Testis (tissue), 5 donors: Measurements from ENCODE around the gene LRRC10. TPM values are rescaled to one million over a fixed set of nuclear protein-coding genes. Genes with fewer than 3 reads are reported as not detected.

Experiments
- DNase-seq: peaks from one replicate; pipeline ENCODE4 v3.0.0-alpha.2; 2019
- H3K27ac ChIP-seq, 2 donors: fragments of 200-600 bp; sonication (generic); one replicate each; pipeline ENCODE4 v1.5.1; 2019
- H3K27me3 ChIP-seq: fragments of 200-600 bp; sonication (generic); one replicate; pipeline ENCODE4 v1.5.1; 2019
- H3K36me3 ChIP-seq: fragments of 200-600 bp; sonication (generic); one replicate; pipeline ENCODE4 v1.5.1; 2017; ENCODE audit warnings: low read depth; ENCODE audit errors: missing control alignments
- H3K4me1 ChIP-seq: fragments of 200-600 bp; sonication (generic); one replicate; pipeline ENCODE4 v1.5.1; 2019
- H3K4me3 ChIP-seq, 2 donors: fragments of 200-600 bp; sonication (generic); one replicate each; pipeline ENCODE4 v1.5.1; 2017 to 2019
- H3K9me3 ChIP-seq: fragments of 200-600 bp; sonication (generic); one replicate; pipeline ENCODE4 v1.5.1; 2017
- CTCF ChIP-seq, 3 experiments: fragments of 450-650 bp in 2 of 3; fragments of 200-600 bp in 1 of 3; sonication (generic) in 1 of 3; IDR thresholded peaks; one replicate each; pipeline ENCODE4 v1.5.1; 2016 to 2019; ENCODE audit warnings: antibody characterized with exemption in 3 of 3, mild to moderate bottlenecking in 2 of 3, moderate library complexity in 1 of 3
- POLR2A ChIP-seq: fragments of 450-650 bp; IDR thresholded peaks from one replicate; pipeline ENCODE4 v1.6.1; 2017; ENCODE audit warnings: antibody characterized with exemption, mild to moderate bottlenecking, moderate library complexity
- WGBS, 2 donors: methylation state at CpG; one replicate each; pipeline ENCODE4 v1.1.5; 2018; 5-methylcytosine and 5-hydroxymethylcytosine counted together
- intact Hi-C: fragments of 100-400 bp; cut with DNase I; formaldehyde crosslinking; loops from one replicate; pipeline ENCODE4 v1.15.1; 2023; ENCODE audit warnings: low total_unique reads
- long read RNA-seq, 2 donors: transcript quantifications; one replicate each; lab custom pipeline, GENCODE V29; 2026
- polyA plus RNA-seq: library from polyadenylated mRNA; stranded (reverse); fragments of 350-450 nt; fragmentation: Illumina TruSeq; extraction: RNeasy Lipid Tissue Mini Kit (QIAGEN cat#74804); gene quantifications from one replicate; pipeline ENCODE4 v1.2.3, GENCODE V29; 2014; ENCODE audit warnings: low read depth, low replicate concordance; ENCODE audit not compliant: insufficient read depth
- total RNA-seq, 2 donors: library from RNA; depleted of rRNA; stranded (reverse); fragments of >200 nt; gene quantifications; one replicate each; pipeline ENCODE4 v1.2.3, GENCODE V29; 2016

Gene LRRC10
- total RNA-seq (under 1 TPM in 1 of 2 donors, not detected in 1; 0.12 TPM), polyA plus RNA-seq (not detected)
- long read RNA-seq, donor 1, result 0 reads
- long read RNA-seq, donor 2, result 0 reads

- Histone ChIP-seq H3K27me3 (no peaks in the 10 kb centered on the region), H3K9me3 (no peaks in the 10 kb centered on the region), H3K4me1 (no peaks in the 10 kb centered on the region), H3K4me3 (no peak within 1 kb of the TSS), H3K27ac (no peak within 1 kb of the TSS), H3K36me3 (no peaks in the 10 kb centered on the region)
- intact Hi-C loops, result no loop called here
- TF ChIP-seq CTCF (IDR thresholded peaks at IDR 0.05) (no peak), POLR2A (no peak)
- 80 to 100% methylated on average over 6 to 11 of the region's 11 CpGs for WGBS, 2 donors
- no peak for DNase-seq
These were observed at the start of gene LRRC10 for GRCh38 chr12:69610729-69611128. Gene LRRC10 (minus strand): TSS chr12:69610907. CDS start chr12:69610838, 69 bp downstream.

- WGBS, 2 donors, result 89 to 92% methylated on average over 1 of the region's 1 CpG
These were observed 49.6 kb upstream of the LRRC10 start for GRCh38 chr12:69660164-69660863.

GRCh38 chr12:69658203-69658602 lies 47.5 kb upstream of the LRRC10 start:
- TF ChIP-seq POLR2A (no peak), CTCF (IDR thresholded peaks at IDR 0.05) (no peak)
- no peak overlapping the region for H3K4me3 ChIP-seq
- no peaks in the 10 kb centered on the region for H3K36me3 ChIP-seq
- DNase-seq, result no peak
- no peak overlapping the region for H3K27ac ChIP-seq
- intact Hi-C loops, result no loop called here
- no peaks in the 10 kb centered on the region for H3K4me1 ChIP-seq
- H3K9me3 ChIP-seq, result no peaks in the 10 kb centered on the region
- no peaks in the 10 kb centered on the region for H3K27me3 ChIP-seq
- WGBS, 2 donors, result 57 to 60% methylated on average over 2 of the region's 2 CpGs

More at GRCh38 chr12:69660164-69660863, 49.6 kb upstream of the LRRC10 start:
- DNase-seq, result no peak
- H3K9me3 ChIP-seq, result no peaks in the 10 kb centered on the region
- H3K27ac ChIP-seq, result no peak overlapping the region
- H3K36me3 ChIP-seq, result no peaks in the 10 kb centered on the region
- H3K4me1 ChIP-seq, result no peaks in the 10 kb centered on the region
- no peak overlapping the region for H3K4me3 ChIP-seq
- intact Hi-C loops, result no loop called here
- H3K27me3 ChIP-seq, result no peaks in the 10 kb centered on the region
- TF ChIP-seq POLR2A, result no peak
- TF ChIP-seq CTCF (IDR thresholded peaks at IDR 0.05), result no peak

GRCh38 chr12:69657376-69658137 lies 46.9 kb upstream of the LRRC10 start:
- TF ChIP-seq POLR2A (no peak), CTCF (IDR thresholded peaks at IDR 0.05) (no peak)
- WGBS, 2 donors, result 59 to 61% methylated on average over 9 of the region's 9 CpGs

More at GRCh38 chr12:69657376-69658137, 46.9 kb upstream of the LRRC10 start:
- Histone ChIP-seq H3K27ac (no peak overlapping the region), H3K4me3 (no peak overlapping the region), H3K36me3 (no peaks in the 10 kb centered on the region), H3K4me1 (no peaks in the 10 kb centered on the region), H3K9me3 (no peaks in the 10 kb centered on the region), H3K27me3 (no peaks in the 10 kb centered on the region)
- no peak for DNase-seq
- intact Hi-C loops, result no loop called here
